Measurements from ENCODE around the gene CCND1. TPM values are rescaled to one million over a fixed set of nuclear protein-coding genes. Genes with fewer than 3 reads are reported as not detected.

CCND1 gene
- total and polyA plus RNA-seq, 9 of the 15 experiments (the other 6 are each of a cell fraction or from before 2014, with no cell fraction given), result 0.04 to 23.3 (median 3.8) TPM

DNA sequence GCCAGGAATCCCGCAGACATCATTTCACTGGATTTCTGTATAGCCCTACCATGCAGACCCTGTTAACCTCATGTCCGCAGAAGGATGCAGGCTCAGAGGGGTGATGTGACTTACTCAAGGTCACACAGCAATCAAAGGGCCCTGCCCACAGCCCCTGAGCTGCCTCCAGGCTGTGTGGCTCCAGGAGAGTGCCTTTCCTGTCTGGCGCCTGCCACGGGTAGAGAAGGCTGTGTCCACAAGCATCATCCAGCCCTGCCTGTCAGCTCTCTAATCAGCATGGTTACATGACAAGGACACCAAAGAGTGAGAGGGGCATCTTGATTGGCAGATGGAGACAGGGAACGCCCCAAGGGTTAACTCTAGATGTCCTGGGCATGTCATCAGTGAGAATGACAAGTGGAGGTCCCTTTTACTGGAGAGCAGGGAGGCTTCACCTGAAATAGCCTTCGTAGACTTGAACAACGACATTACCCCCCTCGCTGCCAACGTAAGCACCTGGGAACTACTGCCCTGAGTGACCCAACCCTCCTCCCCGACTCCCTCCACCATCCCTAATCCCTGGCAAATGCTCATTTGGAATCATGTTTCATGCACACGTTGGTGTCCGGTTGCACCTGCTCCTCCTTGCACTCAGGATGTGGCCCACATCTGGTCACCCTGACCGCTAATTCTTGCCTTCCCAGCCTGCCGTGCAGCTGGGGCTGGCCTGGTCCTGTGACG, 56.0 kb downstream of the CCND1 start:
- Histone ChIP-seq H2AFZ (ENCODE audit: low read depth, low read length) (no peak overlapping the region), H3K9ac (ENCODE audit: insufficient read depth in 1 of 2, low read depth in 2 of 2, low read length in 2 of 2) (no peak overlapping the region), H3K9me1 (ENCODE audit: control insufficient read depth, insufficient read depth, low read length) (no peaks in the 10 kb centered on the region), H3K27me3 (ENCODE audit: control insufficient read depth in 2 of 2, insufficient read depth in 2 of 2, low read length in 2 of 2) (peaks cover 28 to 47% of the 10 kb centered on the region in 2 experiments), H3K9me3 (replicated peaks; ENCODE audit: control insufficient read depth, insufficient read depth, low read depth, low read length) (no peaks in the 10 kb centered on the region), H4K20me1 (replicated peaks; ENCODE audit: control insufficient read depth, insufficient read depth, low read length) (no peaks in the 10 kb centered on the region), H3K79me2 (ENCODE audit: control insufficient read depth, insufficient read depth, low read length) (no peaks in the 10 kb centered on the region), H3K4me1 (replicated peaks in 1 of 2; ENCODE audit: control insufficient read depth in 2 of 2, insufficient read depth in 2 of 2, low read length in 2 of 2) (peaks cover 2 to 7% of the 10 kb centered on the region in 2 experiments; a peak in 3 of 5 replicates), H3K4me2 (ENCODE audit: insufficient read depth, low read length) (no peak overlapping the region), H3K4me3 (no peak overlapping the region), H3K36me3 (ENCODE audit: control insufficient read depth, insufficient read depth, low read length) (no peaks in the 10 kb centered on the region), H3K27ac (ENCODE audit: extremely low read depth, low read depth, low read length) (no peak overlapping the region)
- CTCF ChIA-PET (ENCODE audit: low intra/inter-chr PET ratio), result no interaction called here
- TF ChIP-seq POLR2AphosphoS2 (IDR thresholded peaks at IDR 0.05; ENCODE audit: low read length) (no peak), ZNF764 (CRISPR knock-in tag; IDR thresholded peaks at IDR 0.05; ENCODE audit: low read depth) (no peak), ARHGAP35 (IDR thresholded peaks at IDR 0.05; ENCODE audit: partially characterized antibody) (no peak), SREBF2 (CRISPR knock-in tag; IDR thresholded peaks at IDR 0.05) (no peak), ADNP (tag; IDR thresholded peaks at IDR 0.05) (no peak), TFAM (CRISPR knock-in tag; conservative IDR thresholded peaks at IDR 0.05) (no peak), RBFOX2 (IDR thresholded peaks at IDR 0.05; ENCODE audit: low read depth, low read length) (no peak), HEY1 (CRISPR knock-in tag; IDR thresholded peaks at IDR 0.05; ENCODE audit: borderline replicate concordance) (no peak), KLF16 (IDR thresholded peaks at IDR 0.05) (no peak), JUNB (CRISPR knock-in tag; conservative IDR thresholded peaks at IDR 0.05) (no peak), ZNF263 (CRISPR knock-in tag; IDR thresholded peaks at IDR 0.05; ENCODE audit: borderline replicate concordance) (no peak), COPS2 (conservative IDR thresholded peaks at IDR 0.05) (no peak), HDAC2 (IDR thresholded peaks at IDR 0.05) (no peak), ZFP36 (IDR thresholded peaks at IDR 0.05; ENCODE audit: low read depth, low read length, partially characterized antibody) (no peak), CBFA2T3 (IDR thresholded peaks at IDR 0.05) (no peak), ZNF431 (CRISPR knock-in tag; IDR thresholded peaks at IDR 0.05) (no peak), SPI1 (IDR thresholded peaks at IDR 0.05; ENCODE audit: borderline replicate concordance, low read depth, low read length) (no peak)
- TF ChIP-seq, protein P1, sequence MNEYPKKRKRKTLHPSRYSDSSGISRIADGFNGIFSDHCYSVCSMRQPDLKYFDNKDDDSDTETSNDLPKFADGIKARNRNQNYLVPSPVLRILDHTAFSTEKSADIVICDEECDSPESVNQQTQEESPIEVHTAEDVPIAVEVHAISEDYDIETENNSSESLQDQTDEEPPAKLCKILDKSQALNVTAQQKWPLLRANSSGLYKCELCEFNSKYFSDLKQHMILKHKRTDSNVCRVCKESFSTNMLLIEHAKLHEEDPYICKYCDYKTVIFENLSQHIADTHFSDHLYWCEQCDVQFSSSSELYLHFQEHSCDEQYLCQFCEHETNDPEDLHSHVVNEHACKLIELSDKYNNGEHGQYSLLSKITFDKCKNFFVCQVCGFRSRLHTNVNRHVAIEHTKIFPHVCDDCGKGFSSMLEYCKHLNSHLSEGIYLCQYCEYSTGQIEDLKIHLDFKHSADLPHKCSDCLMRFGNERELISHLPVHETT (CRISPR knock-in tag; conservative IDR thresholded peaks at IDR 0.05 in 1 of 2, IDR thresholded peaks at IDR 0.05 in 1 of 2), result no peak
- TF ChIP-seq, protein P2, sequence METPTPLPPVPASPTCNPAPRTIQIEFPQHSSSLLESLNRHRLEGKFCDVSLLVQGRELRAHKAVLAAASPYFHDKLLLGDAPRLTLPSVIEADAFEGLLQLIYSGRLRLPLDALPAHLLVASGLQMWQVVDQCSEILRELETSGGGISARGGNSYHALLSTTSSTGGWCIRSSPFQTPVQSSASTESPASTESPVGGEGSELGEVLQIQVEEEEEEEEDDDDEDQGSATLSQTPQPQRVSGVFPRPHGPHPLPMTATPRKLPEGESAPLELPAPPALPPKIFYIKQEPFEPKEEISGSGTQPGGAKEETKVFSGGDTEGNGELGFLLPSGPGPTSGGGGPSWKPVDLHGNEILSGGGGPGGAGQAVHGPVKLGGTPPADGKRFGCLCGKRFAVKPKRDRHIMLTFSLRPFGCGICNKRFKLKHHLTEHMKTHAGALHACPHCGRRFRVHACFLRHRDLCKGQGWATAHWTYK (CRISPR knock-in tag; IDR thresholded peaks at IDR 0.05), result no peak
- TF ChIP-seq, protein P3, sequence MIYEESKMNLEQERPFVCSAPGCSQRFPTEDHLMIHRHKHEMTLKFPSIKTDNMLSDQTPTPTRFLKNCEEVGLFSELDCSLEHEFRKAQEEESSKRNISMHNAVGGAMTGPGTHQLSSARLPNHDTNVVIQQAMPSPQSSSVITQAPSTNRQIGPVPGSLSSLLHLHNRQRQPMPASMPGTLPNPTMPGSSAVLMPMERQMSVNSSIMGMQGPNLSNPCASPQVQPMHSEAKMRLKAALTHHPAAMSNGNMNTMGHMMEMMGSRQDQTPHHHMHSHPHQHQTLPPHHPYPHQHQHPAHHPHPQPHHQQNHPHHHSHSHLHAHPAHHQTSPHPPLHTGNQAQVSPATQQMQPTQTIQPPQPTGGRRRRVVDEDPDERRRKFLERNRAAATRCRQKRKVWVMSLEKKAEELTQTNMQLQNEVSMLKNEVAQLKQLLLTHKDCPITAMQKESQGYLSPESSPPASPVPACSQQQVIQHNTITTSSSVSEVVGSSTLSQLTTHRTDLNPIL (CRISPR knock-in tag; IDR thresholded peaks at IDR 0.05), result no peak
- ATAC-seq, result no peak
- WGBS (ENCODE audit: insufficient coverage, low coverage, missing lambda C conversion rate), result 3% methylated on average over 14 of the region's 15 CpGs
- POLR2A ChIA-PET, result interaction anchor here (0.9 kb wide), 1 partner anchor 507 kb away, joined by 4 read pairs; no protein-coding TSS in a partner anchor
- intact Hi-C loops (cut with micrococcal nuclease) (no loop called here), in situ Hi-C loops (cut with MboI) (no loop called here)
- FAIRE-seq, result no peak
- no peak for DNase-seq (ENCODE audit: extremely low read depth in 1 of 4, low spot score in 3 of 4)
- no TSS peak for BruUV-seq (replicated peaks)
